WTC11 (cell line): Measurements from ENCODE around the gene C4orf33. TPM values are rescaled to one million over a fixed set of nuclear protein-coding genes. Genes with fewer than 3 reads are reported as not detected.

Experiments used
- ATAC-seq: fragments of 200-7000 bp; cut with Tn5 transposase; 2 replicates; pipeline ENCODE4 v1.10.0; 2021; ENCODE audit warnings: mild to moderate bottlenecking, moderate library complexity
- CTCF ChIA-PET: fragments of 300-600 bp; sonication (Branson Sonifier 250); formaldehyde crosslinking; loops from one replicate; lab custom pipeline; 2021; ENCODE audit warnings: antibody characterized with exemption; lab: Charles Lee
- POLR2A ChIA-PET: fragments of 350-600 bp; sonication (Branson Sonifier 250); formaldehyde crosslinking; loops from one replicate; lab custom pipeline; 2021; ENCODE audit warnings: antibody characterized with exemption; lab: Charles Lee
- DNase-seq: peaks from one replicate; pipeline ENCODE4 v3.0.0; 2021; ENCODE audit warnings: low spot score
- H3K27ac Mint-ChIP-seq: 2 replicates; pipeline ENCODE4 v1.8.0; 2021; ENCODE audit warnings: mixed read lengths
- H3K27me3 Mint-ChIP-seq: 2 replicates; pipeline ENCODE4 v1.8.0; 2021; ENCODE audit warnings: low read depth, mild to moderate bottlenecking, moderate library complexity, mixed read lengths
- H3K36me3 Mint-ChIP-seq: 2 replicates; pipeline ENCODE4 v1.8.0; 2021; ENCODE audit warnings: mixed read lengths
- H3K4me1 Mint-ChIP-seq: 2 replicates; pipeline ENCODE4 v1.8.0; 2022; ENCODE audit warnings: mixed read lengths
- H3K4me3 Mint-ChIP-seq: 2 replicates; pipeline ENCODE4 v1.8.0; 2021; ENCODE audit warnings: mild to moderate bottlenecking, moderate library complexity, mixed read lengths
- H3K9me3 Mint-ChIP-seq: 2 replicates; pipeline ENCODE4 v1.8.0; 2021; ENCODE audit warnings: mixed read lengths
- ATF1 ChIP-seq: sonication (generic); formaldehyde crosslinking; IDR thresholded peaks from 2 replicates; pipeline ENCODE4 v1.8.1; 2023; ENCODE audit warnings: mild to moderate bottlenecking, moderate library complexity, missing genetic modification reagents
- GABPB1 ChIP-seq: sonication (generic); formaldehyde crosslinking; IDR thresholded peaks from 2 replicates; pipeline ENCODE4 v1.8.1; 2023; ENCODE audit warnings: mild to moderate bottlenecking, missing genetic modification reagents
- NR3C1 ChIP-seq: sonication (generic); formaldehyde crosslinking; conservative IDR thresholded peaks from 2 replicates; pipeline ENCODE4 v1.8.1; 2023; ENCODE audit warnings: low read depth, mild to moderate bottlenecking, missing genetic modification reagents
- TEAD1 ChIP-seq: sonication (generic); formaldehyde crosslinking; IDR thresholded peaks from 2 replicates; pipeline ENCODE4 v1.8.0; 2022; ENCODE audit warnings: mild to moderate bottlenecking, missing genetic modification reagents
- total RNA-seq: library from RNA; stranded (reverse); gene quantifications from 3 replicates; pipeline ENCODE4 v1.2.3, GENCODE V29; 2021
- TF ChIP-seq, protein P1 (sequence below): sonication (generic); formaldehyde crosslinking; conservative IDR thresholded peaks from 2 replicates; pipeline ENCODE4 v1.8.1; 2023; ENCODE audit warnings: mild to moderate bottlenecking, low read depth, missing genetic modification reagents, moderate library complexity
- TF ChIP-seq, protein P2 (sequence below): sonication (generic); formaldehyde crosslinking; IDR thresholded peaks from 2 replicates; pipeline ENCODE4 v1.8.1; 2023; ENCODE audit warnings: mild to moderate bottlenecking, moderate library complexity, missing genetic modification reagents
- TF ChIP-seq, protein P3 (sequence below): sonication (generic); formaldehyde crosslinking; IDR thresholded peaks from 2 replicates; pipeline ENCODE4 v1.8.1; 2023; ENCODE audit warnings: mild to moderate bottlenecking, missing genetic modification reagents, borderline replicate concordance
- TF ChIP-seq, protein P4 (sequence below): fragments of 250-450 bp; sonication (Bioruptor Pico); IDR thresholded peaks from 2 replicates; pipeline ENCODE4 v1.9.0; 2021; ENCODE audit warnings: moderate library complexity, mild to moderate bottlenecking, inconsistent platforms, borderline replicate concordance
- TF ChIP-seq, protein P5 (sequence below): fragments of 250-450 bp; sonication (Bioruptor Pico); IDR thresholded peaks from 2 replicates; pipeline ENCODE4 v1.9.0; 2021; ENCODE audit warnings: mild to moderate bottlenecking, borderline replicate concordance
- TF ChIP-seq, protein P6 (sequence below): fragments of 250-450 bp; sonication (Bioruptor Pico); conservative IDR thresholded peaks from 2 replicates; pipeline ENCODE4 v1.9.0; 2021; ENCODE audit warnings: mild to moderate bottlenecking

Gene C4orf33
- total RNA-seq, 1 experiment from 2014 or later: 6.9 TPM

DNA sequence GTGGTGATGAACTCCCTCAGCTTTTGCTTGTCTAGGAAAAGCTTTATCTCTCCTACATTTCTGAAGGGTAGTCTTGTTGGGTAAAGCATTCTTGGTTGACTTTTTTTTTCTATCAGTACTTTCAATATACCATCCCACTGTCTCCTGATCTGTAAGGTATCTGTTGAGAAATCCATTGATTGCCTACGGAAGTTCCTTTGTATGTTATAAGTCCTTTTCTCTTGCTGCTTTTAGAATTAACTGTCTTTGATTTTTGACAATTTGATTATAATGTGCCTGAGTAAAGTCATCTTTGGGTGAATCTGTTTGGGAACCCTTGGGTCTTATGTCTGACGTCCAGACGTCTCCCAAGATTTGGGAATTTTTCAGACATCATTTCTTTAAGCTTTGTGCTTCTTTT is 33.4 kb upstream of the C4orf33 start:
- DNase-seq (no peak), ATAC-seq (no peak)
- Mint-ChIP-seq H3K4me3 (no peak overlapping the region), H3K27ac (no peak overlapping the region), H3K27me3 (peaks cover 4% of the 10 kb centered on the region; the same call in 1 of the 2 replicates), H3K4me1 (no peaks in the 10 kb centered on the region), H3K9me3 (peaks cover 69% of the 10 kb centered on the region), H3K36me3 (peaks cover 64% of the 10 kb centered on the region)
- TF ChIP-seq, protein P1, sequence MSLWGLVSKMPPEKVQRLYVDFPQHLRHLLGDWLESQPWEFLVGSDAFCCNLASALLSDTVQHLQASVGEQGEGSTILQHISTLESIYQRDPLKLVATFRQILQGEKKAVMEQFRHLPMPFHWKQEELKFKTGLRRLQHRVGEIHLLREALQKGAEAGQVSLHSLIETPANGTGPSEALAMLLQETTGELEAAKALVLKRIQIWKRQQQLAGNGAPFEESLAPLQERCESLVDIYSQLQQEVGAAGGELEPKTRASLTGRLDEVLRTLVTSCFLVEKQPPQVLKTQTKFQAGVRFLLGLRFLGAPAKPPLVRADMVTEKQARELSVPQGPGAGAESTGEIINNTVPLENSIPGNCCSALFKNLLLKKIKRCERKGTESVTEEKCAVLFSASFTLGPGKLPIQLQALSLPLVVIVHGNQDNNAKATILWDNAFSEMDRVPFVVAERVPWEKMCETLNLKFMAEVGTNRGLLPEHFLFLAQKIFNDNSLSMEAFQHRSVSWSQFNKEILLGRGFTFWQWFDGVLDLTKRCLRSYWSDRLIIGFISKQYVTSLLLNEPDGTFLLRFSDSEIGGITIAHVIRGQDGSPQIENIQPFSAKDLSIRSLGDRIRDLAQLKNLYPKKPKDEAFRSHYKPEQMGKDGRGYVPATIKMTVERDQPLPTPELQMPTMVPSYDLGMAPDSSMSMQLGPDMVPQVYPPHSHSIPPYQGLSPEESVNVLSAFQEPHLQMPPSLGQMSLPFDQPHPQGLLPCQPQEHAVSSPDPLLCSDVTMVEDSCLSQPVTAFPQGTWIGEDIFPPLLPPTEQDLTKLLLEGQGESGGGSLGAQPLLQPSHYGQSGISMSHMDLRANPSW: no peak
- ChIA-PET POLR2A (no interaction called here), CTCF (no interaction called here)

DNA sequence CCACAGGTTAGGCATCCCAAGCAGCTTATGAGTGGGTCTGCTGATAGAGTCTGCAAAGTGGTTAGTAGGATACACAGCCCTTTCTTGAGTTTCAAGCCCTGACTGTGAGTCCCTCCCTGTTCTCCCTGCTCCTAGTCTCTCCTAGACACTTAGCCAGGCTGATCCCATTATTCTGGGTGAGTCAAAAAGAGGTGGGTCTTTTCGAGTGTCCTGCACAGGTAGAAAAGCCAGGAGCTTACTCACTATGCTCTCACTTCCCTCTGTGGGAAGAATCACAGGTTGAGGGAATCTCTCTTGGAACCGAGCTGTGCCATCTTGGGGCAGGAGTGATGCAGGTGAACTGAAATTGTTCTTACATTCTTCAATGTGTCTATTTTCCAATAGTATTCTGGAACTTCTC is 32.3 kb upstream of the C4orf33 start:
- H3K27ac Mint-ChIP-seq: no peak overlapping the region
- POLR2A ChIA-PET: no interaction called here
- no peak for ATAC-seq
- H3K27me3 Mint-ChIP-seq: peaks cover 4% of the 10 kb centered on the region; the same call in 1 of the 2 replicates
- H3K4me1 Mint-ChIP-seq: no peaks in the 10 kb centered on the region
- H3K36me3 Mint-ChIP-seq: peaks cover 57% of the 10 kb centered on the region
- peaks cover 68% of the 10 kb centered on the region for H3K9me3 Mint-ChIP-seq
- TF ChIP-seq TEAD1 (CRISPR knock-in tag): no peak
- TF ChIP-seq, protein P2, sequence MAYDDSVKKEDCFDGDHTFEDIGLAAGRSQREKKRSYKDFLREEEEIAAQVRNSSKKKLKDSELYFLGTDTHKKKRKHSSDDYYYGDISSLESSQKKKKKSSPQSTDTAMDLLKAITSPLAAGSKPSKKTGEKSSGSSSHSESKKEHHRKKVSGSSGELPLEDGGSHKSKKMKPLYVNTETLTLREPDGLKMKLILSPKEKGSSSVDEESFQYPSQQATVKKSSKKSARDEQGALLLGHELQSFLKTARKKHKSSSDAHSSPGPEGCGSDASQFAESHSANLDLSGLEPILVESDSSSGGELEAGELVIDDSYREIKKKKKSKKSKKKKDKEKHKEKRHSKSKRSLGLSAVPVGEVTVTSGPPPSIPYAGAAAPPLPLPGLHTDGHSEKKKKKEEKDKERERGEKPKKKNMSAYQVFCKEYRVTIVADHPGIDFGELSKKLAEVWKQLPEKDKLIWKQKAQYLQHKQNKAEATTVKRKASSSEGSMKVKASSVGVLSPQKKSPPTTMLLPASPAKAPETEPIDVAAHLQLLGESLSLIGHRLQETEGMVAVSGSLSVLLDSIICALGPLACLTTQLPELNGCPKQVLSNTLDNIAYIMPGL (CRISPR knock-in tag): no peak
- TF ChIP-seq, protein P3, sequence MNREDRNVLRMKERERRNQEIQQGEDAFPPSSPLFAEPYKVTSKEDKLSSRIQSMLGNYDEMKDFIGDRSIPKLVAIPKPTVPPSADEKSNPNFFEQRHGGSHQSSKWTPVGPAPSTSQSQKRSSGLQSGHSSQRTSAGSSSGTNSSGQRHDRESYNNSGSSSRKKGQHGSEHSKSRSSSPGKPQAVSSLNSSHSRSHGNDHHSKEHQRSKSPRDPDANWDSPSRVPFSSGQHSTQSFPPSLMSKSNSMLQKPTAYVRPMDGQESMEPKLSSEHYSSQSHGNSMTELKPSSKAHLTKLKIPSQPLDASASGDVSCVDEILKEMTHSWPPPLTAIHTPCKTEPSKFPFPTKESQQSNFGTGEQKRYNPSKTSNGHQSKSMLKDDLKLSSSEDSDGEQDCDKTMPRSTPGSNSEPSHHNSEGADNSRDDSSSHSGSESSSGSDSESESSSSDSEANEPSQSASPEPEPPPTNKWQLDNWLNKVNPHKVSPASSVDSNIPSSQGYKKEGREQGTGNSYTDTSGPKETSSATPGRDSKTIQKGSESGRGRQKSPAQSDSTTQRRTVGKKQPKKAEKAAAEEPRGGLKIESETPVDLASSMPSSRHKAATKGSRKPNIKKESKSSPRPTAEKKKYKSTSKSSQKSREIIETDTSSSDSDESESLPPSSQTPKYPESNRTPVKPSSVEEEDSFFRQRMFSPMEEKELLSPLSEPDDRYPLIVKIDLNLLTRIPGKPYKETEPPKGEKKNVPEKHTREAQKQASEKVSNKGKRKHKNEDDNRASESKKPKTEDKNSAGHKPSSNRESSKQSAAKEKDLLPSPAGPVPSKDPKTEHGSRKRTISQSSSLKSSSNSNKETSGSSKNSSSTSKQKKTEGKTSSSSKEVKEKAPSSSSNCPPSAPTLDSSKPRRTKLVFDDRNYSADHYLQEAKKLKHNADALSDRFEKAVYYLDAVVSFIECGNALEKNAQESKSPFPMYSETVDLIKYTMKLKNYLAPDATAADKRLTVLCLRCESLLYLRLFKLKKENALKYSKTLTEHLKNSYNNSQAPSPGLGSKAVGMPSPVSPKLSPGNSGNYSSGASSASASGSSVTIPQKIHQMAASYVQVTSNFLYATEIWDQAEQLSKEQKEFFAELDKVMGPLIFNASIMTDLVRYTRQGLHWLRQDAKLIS: no peak
- no peak for TF ChIP-seq NR3C1 (CRISPR knock-in tag)
- no peak for TF ChIP-seq GABPB1 (CRISPR knock-in tag)
- TF ChIP-seq, protein P4, sequence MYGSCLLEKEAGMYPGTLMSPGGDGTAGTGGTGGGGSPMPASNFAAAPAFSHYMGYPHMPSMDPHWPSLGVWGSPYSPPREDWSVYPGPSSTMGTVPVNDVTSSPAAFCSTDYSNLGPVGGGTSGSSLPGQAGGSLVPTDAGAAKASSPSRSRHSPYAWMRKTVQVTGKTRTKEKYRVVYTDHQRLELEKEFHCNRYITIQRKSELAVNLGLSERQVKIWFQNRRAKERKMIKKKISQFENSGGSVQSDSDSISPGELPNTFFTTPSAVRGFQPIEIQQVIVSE: no peak
- TF ChIP-seq, protein P5, sequence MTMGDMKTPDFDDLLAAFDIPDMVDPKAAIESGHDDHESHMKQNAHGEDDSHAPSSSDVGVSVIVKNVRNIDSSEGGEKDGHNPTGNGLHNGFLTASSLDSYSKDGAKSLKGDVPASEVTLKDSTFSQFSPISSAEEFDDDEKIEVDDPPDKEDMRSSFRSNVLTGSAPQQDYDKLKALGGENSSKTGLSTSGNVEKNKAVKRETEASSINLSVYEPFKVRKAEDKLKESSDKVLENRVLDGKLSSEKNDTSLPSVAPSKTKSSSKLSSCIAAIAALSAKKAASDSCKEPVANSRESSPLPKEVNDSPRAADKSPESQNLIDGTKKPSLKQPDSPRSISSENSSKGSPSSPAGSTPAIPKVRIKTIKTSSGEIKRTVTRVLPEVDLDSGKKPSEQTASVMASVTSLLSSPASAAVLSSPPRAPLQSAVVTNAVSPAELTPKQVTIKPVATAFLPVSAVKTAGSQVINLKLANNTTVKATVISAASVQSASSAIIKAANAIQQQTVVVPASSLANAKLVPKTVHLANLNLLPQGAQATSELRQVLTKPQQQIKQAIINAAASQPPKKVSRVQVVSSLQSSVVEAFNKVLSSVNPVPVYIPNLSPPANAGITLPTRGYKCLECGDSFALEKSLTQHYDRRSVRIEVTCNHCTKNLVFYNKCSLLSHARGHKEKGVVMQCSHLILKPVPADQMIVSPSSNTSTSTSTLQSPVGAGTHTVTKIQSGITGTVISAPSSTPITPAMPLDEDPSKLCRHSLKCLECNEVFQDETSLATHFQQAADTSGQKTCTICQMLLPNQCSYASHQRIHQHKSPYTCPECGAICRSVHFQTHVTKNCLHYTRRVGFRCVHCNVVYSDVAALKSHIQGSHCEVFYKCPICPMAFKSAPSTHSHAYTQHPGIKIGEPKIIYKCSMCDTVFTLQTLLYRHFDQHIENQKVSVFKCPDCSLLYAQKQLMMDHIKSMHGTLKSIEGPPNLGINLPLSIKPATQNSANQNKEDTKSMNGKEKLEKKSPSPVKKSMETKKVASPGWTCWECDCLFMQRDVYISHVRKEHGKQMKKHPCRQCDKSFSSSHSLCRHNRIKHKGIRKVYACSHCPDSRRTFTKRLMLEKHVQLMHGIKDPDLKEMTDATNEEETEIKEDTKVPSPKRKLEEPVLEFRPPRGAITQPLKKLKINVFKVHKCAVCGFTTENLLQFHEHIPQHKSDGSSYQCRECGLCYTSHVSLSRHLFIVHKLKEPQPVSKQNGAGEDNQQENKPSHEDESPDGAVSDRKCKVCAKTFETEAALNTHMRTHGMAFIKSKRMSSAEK (CRISPR knock-in tag): no peak
- TF ChIP-seq ATF1 (CRISPR knock-in tag): no peak
- TF ChIP-seq, protein P6, sequence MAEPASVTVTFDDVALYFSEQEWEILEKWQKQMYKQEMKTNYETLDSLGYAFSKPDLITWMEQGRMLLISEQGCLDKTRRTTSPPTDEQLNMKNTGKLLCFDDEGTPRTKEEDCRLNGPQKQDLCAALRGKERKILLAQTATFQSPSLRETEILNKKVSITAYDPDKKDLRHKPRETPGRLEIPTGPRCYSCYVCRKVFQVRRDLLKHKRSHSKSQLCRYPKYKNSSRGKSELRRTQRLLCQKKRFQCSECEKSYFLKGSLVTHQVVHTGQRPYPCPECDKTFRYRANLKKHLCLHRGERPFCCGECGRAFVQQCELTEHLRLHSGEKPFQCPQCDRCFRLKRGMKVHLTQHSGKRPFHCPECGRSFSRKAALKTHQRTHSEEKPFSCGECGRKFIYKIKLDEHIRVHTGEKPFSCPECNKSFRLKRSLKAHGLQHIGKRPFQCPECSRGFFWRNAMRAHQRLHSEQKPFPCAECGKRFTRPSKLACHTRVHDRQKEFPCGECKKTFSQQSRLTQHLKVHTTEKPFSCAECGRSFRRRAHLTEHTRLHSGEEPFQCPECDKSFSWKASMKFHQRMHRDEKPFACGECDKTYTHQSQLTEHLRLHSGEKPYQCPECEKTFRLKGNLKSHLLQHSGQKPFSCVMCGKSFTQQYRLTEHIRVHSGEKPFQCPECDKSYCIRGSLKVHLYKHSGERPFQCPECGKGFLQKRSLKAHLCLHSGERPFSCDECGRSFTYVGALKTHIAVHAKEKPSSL (CRISPR knock-in tag): no peak
- CTCF ChIA-PET: no interaction called here
- DNase-seq: no peak
- H3K4me3 Mint-ChIP-seq: no peak overlapping the region
